ENCODE measurements around the gene LBR. TPM values are rescaled to one million over a fixed set of nuclear protein-coding genes. Genes with fewer than 3 reads are reported as not detected.

LBR gene
- total RNA-seq, 4 donors from 2014 or later, result 36.3 to 75.1 (median 45.1) TPM

DNA sequence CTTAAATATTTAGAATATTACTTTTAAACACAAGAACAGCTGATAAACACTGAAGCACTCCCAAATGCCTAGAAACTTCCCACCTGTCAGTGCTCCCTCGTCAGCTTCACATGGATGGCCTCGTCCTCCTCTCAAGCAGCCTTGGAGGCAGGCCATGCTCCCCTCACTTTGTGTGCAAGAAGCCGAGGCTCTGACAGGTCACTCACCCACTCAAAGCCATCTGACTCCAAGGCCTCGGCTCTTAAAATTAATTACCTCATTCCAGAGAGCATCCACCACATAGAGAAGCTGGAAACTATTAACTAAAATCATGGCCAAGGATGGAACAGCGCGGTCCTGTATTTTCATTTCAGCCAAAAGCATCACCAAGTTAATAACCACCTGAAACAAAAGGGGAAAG lies 17.8 kb downstream of the LBR start:
- H3K9me3 ChIP-seq, result no peaks in the 10 kb centered on the region
- H3K36me3 ChIP-seq, result peaks cover 0 to 78% (median 0%) of the 10 kb centered on the region in 3 donors
- no peaks in the 10 kb centered on the region for H3K27me3 ChIP-seq
- no peak overlapping the region for H3K4me3 ChIP-seq
- peaks cover 0 to 6% (median 0%) of the 10 kb centered on the region in 4 donors for H3K4me1 ChIP-seq
- H3K27ac ChIP-seq, result no peak overlapping the region
- DNase-seq, result no peak
- no peak for TF ChIP-seq POLR2A (IDR thresholded peaks at IDR 0.05)
- TF ChIP-seq, protein P1, sequence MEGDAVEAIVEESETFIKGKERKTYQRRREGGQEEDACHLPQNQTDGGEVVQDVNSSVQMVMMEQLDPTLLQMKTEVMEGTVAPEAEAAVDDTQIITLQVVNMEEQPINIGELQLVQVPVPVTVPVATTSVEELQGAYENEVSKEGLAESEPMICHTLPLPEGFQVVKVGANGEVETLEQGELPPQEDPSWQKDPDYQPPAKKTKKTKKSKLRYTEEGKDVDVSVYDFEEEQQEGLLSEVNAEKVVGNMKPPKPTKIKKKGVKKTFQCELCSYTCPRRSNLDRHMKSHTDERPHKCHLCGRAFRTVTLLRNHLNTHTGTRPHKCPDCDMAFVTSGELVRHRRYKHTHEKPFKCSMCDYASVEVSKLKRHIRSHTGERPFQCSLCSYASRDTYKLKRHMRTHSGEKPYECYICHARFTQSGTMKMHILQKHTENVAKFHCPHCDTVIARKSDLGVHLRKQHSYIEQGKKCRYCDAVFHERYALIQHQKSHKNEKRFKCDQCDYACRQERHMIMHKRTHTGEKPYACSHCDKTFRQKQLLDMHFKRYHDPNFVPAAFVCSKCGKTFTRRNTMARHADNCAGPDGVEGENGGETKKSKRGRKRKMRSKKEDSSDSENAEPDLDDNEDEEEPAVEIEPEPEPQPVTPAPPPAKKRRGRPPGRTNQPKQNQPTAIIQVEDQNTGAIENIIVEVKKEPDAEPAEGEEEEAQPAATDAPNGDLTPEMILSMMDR (IDR thresholded peaks at IDR 0.05), result no peak

DNA sequence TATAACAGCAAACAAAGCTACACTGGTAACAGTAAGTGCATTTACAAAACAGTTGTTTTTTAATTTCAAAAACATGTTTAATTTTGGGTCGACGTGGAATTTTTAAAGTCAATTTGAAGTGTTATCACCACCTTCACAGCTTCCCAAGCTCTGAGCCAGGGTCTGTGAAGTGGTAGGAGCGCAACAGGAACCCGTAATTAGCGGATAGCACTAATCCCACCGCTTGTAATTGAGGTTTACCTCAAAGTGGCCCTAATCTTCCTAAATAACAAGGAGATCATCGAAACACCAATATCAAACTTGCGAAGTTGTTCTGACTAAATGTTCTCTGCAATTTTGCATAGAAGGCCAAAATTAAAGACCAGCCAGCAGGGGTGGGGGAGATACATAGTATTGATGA lies 18.8 kb downstream of the LBR start:
- Histone ChIP-seq H3K36me3 (peaks cover 0 to 70% (median 0%) of the 10 kb centered on the region in 3 donors), H3K27me3 (no peaks in the 10 kb centered on the region), H3K9me3 (no peaks in the 10 kb centered on the region), H3K27ac (no peak overlapping the region), H3K4me3 (no peak overlapping the region), H3K4me1 (peaks cover 0 to 6% (median 0%) of the 10 kb centered on the region in 4 donors)
- DNase-seq, result no peak
- TF ChIP-seq, protein P1 (IDR thresholded peaks at IDR 0.05), result no peak
- no peak for TF ChIP-seq POLR2A (IDR thresholded peaks at IDR 0.05)

DNA sequence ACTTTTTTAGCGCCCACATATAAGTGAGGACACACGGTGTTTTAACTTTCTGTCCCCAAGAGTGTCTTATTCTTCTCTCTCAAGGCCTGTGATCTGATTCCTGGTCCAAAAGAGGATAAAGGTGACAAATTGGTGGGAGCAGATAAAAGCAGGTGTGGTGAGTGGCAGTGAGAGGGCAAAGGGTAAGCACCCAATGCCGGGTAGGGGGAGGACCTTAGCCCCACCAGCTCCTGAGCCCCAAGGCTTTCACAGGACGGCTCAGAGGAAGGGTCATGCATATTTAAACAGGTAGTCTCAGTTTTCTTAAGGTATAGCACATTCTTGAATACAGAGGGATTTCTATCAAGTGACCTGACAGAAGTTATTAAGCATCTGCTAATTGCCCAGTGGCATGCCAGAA lies 19.6 kb downstream of the LBR start:
- H3K4me1 ChIP-seq, result peaks cover 0 to 4% (median 0%) of the 10 kb centered on the region in 4 donors
- H3K27me3 ChIP-seq, result no peaks in the 10 kb centered on the region
- DNase-seq, result no peak

DNA sequence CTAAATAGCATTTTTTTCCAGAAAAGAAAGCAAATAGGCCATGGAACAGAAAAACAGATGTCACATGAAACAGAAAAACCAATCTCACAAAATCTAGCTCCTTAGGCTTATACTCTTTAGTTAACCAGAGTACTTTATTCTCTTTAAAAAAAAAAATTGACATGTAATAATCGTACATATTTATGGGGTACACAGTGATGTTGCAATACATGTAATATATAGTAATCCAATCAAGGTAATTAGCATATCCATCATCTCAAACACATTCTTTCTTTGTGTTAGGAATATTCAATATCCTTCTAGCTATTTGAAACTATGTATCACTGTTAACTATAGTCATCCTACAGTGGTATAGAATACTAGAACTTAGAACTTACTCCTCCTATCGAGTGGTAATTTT lies 20.1 kb downstream of the LBR start:
- peaks cover 0 to 68% (median 0%) of the 10 kb centered on the region in 3 donors for H3K36me3 ChIP-seq
- no peak for DNase-seq
- no peaks in the 10 kb centered on the region for H3K27me3 ChIP-seq
- no peaks in the 10 kb centered on the region for H3K9me3 ChIP-seq
- no peak overlapping the region for H3K4me3 ChIP-seq
- no peak for TF ChIP-seq POLR2A (IDR thresholded peaks at IDR 0.05)
- TF ChIP-seq, protein P1 (IDR thresholded peaks at IDR 0.05), result no peak
- H3K4me1 ChIP-seq, result no peaks in the 10 kb centered on the region
- H3K27ac ChIP-seq, result peak overlapping the region in 1 of 4 donors; percentile 33

More for the DNA sequence above, 19.6 kb downstream of the LBR start:
- H3K4me3 ChIP-seq, result no peak overlapping the region
- TF ChIP-seq, protein P1 (IDR thresholded peaks at IDR 0.05), result no peak
- no peak for TF ChIP-seq POLR2A (IDR thresholded peaks at IDR 0.05)
- H3K36me3 ChIP-seq, result peaks cover 0 to 67% (median 0%) of the 10 kb centered on the region in 3 donors
- no peaks in the 10 kb centered on the region for H3K9me3 ChIP-seq
- H3K27ac ChIP-seq, result peak overlapping the region in 1 of 4 donors; percentile 33

DNA sequence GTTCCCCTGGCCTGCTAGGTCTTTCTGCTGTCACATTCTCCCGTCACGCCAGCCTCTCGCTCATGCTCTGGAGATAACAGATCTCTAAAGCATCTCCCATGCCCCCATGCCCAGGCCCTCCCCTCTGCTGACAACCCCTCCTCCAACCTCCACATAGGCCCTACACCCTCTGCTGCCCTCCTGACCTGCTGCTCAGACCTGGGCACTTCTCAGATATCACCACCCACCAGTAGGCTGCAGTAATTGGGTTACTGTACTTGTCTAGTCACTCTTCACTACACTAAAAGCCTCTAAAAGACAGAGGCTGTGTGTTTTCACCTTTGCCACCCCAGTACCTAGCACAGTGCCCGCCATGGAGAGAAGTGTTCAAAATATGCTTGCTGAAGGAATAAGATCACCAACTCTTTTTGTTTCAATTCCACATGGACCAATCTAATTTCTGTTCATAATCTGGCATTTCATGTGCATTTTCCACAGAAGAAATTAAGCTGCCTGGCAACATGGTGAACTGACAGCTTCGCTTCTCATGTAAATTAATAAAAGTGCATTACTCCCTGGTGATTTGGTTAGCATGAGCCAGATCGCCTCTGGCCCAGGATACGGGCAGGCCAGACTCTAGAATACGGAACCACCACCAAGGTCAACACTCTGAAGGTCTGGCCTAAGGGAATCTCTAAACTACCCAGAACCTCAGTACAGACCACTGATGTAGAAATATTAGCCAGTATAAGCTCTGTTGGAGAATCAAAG lies 20.7 kb downstream of the LBR start:
- Histone ChIP-seq H3K36me3 (peaks cover 0 to 69% (median 0%) of the 10 kb centered on the region in 3 donors), H3K4me1 (no peaks in the 10 kb centered on the region), H3K4me3 (no peak overlapping the region), H3K9me3 (no peaks in the 10 kb centered on the region), H3K27ac (no peak overlapping the region), H3K27me3 (no peaks in the 10 kb centered on the region)
- DNase-seq, result no peak
- TF ChIP-seq, protein P1 (IDR thresholded peaks at IDR 0.05), result no peak
- TF ChIP-seq POLR2A (IDR thresholded peaks at IDR 0.05), result no peak
